ENCODE measurements around the gene LRFN5.

DNA sequence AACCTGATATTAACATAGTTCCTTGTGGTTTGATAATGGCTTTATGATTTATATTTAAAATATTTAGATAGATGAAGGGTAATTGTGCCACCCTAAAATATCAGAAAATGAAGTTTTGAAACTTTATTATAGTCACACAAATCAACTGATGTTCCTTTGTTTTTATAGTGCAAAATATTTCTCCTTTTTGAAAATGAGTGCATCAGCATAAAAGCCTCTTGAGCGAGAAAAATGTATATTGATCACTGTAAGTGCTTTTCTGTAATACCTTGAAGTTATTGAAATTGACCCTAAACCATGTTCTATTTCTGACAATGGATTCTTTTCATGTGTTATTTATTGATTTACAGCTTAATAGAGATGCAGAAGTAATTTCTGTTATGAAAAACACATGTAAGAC is 35.0 kb downstream of the LRFN5 start:
- TF ChIP-seq CTCF (IDR thresholded peaks at IDR 0.05) = no peak
- no peak for TF ChIP-seq E2F4 (CRISPR knock-in tag; IDR thresholded peaks at IDR 0.05; ENCODE audit: borderline replicate concordance, low read depth)
- no peak for TF ChIP-seq SP1 (CRISPR knock-in tag; conservative IDR thresholded peaks at IDR 0.05)
- TF ChIP-seq E2F1 (CRISPR knock-in tag; IDR thresholded peaks at IDR 0.05) = no peak
- no peak for TF ChIP-seq ETV6 (CRISPR knock-in tag; IDR thresholded peaks at IDR 0.05)
- TF ChIP-seq ZNF671 (CRISPR knock-in tag; IDR thresholded peaks at IDR 0.05) = no peak
- no peak for TF ChIP-seq TCF7 (CRISPR knock-in tag; IDR thresholded peaks at IDR 0.05; ENCODE audit: low read depth)
- TF ChIP-seq, protein P1, sequence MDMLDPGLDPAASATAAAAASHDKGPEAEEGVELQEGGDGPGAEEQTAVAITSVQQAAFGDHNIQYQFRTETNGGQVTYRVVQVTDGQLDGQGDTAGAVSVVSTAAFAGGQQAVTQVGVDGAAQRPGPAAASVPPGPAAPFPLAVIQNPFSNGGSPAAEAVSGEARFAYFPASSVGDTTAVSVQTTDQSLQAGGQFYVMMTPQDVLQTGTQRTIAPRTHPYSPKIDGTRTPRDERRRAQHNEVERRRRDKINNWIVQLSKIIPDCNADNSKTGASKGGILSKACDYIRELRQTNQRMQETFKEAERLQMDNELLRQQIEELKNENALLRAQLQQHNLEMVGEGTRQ (CRISPR knock-in tag; IDR thresholded peaks at IDR 0.05) = no peak
- no peak for TF ChIP-seq ZBTB21 (CRISPR knock-in tag; IDR thresholded peaks at IDR 0.05; ENCODE audit: borderline replicate concordance)
